C4-2B (cell line): Measurements from ENCODE around the gene SMTNL1.
A peak's percentile ranks its signal among the peaks of the same experiment; 100 is the strongest.
"Not testable (repeated sequence)": the region's sequence is repeated elsewhere in the genome, so short reads cannot be mapped to it uniquely, and the experiment has no call there.

Source experiments
- H3K27ac ChIP-seq: fragments of 450-650 bp; 2 replicates; pipeline ENCODE4 v1.5.1; 2017
- CTCF ChIP-seq: fragments of 450-650 bp; conservative IDR thresholded peaks from 2 replicates; pipeline ENCODE4 v1.5.1; 2017; ENCODE audit warnings: mild to moderate bottlenecking
- ZFX ChIP-seq: fragments of 450-650 bp; IDR thresholded peaks from 2 replicates; pipeline ENCODE4 v1.6.1; 2017

The SMTNL1 gene

GRCh38 chr11:57516061-57516443 lies 21.3 kb upstream of the SMTNL1 start:
- TF ChIP-seq ZFX (no peak), CTCF (no peak)
- H3K27ac ChIP-seq: peak overlapping the region; percentile 95

DNA sequence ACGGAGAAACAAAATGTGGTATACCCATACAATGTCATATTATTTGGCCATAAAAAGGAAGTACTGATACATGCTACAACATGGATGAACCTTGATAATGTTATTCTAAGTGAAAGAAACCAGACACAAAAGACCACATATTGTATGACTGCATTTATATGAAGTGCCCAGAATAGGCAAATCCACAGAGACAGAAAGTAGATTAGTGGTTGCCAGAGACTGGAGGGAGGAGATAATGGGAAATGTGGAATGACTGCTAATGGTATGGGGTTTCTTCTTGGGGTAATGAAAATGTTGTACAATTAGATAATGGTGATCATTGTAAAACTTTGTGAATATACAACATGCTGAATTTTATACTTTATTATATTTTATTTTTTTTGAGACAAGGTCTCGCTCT lies 16.3 kb upstream of the SMTNL1 start:
- no peak overlapping the region for H3K27ac ChIP-seq
- TF ChIP-seq CTCF: no peak
- TF ChIP-seq ZFX: no peak

- TF ChIP-seq ZFX (no peak), CTCF (no peak)
- H3K27ac ChIP-seq: no peak overlapping the region
Measured at GRCh38 chr11:57523419-57523818, 14.0 kb upstream of the SMTNL1 start.

GRCh38 chr11:57527056-57527631 lies 10.3 kb upstream of the SMTNL1 start:
- TF ChIP-seq ZFX (no peak), CTCF (peak; percentile 94)
- no peak overlapping the region for H3K27ac ChIP-seq

DNA sequence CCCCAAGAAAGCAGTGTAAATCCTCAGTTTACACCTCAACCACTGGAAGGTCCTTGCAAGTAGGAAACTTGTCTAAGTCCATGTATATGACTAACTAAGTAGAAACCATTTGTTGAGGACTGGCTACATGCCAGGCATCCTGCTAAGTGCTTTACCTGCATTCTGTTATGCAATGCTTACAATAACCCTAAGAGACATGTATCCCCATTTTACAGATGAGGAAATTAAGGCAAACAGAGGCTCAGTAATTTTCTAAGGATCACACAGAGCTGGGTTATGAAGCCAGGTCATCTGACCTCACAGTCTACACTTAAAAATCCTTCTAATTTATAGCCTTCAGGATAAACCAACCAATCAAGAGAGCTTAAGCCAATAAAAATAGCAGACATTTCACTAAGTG lies 8.4 kb upstream of the SMTNL1 start:
- H3K27ac ChIP-seq: no peak overlapping the region

GRCh38 chr11:57530215-57530595 lies 7.2 kb upstream of the SMTNL1 start:
- H3K27ac ChIP-seq: peak overlapping the region; percentile 88
- peak; percentile 80; the same call in 1 of the 2 replicates for TF ChIP-seq ZFX
- no peak for TF ChIP-seq CTCF

More for the DNA sequence above, 8.4 kb upstream of the SMTNL1 start:
- TF ChIP-seq ZFX: no peak
- TF ChIP-seq CTCF: no peak

- no peak for TF ChIP-seq ZFX
- TF ChIP-seq CTCF: no peak
- H3K27ac ChIP-seq: peak within 1 kb of the TSS; percentile 88
Measured at GRCh38 chr11:57530596-57531507, 6.5 kb upstream of the SMTNL1 start, which contains the start of gene TIMM10. Gene TIMM10, minus strand, starts transcription at chr11:57530754. Its CDS starts 565 bp downstream, at chr11:57530189.

DNA sequence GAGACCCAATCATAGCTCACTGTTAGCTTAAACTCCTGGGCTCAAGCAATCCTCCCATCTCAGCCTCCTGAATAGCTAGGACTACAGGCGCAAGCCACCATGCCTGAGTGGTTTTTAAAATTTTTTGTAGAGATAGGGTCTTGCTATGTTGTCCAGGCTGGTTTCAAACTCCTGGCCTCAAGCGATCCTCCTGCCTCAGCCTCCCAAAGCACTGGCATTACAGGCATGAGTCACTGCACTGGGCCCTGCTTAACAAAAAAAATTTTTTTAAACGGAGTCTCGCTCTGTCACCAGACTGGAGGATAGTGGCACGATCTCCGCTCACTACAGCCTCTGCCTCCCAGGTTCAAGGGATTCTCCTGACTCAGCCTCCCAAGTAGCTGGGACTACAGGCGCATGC lies 2.9 kb upstream of the SMTNL1 start:
- H3K27ac ChIP-seq: not testable (repeated sequence)
